Neural progenitor cell (in vitro differentiated cells): ENCODE data around the gene SHOC2. TPM values are rescaled to one million over a fixed set of nuclear protein-coding genes. Genes with fewer than 3 reads are reported as not detected.

Experiments
- DNase-seq: peaks from one replicate; pipeline ENCODE4 v3.0.0-alpha.2; 2016; ENCODE audit warnings: low spot score
- H2AFZ ChIP-seq: fragments of 200-600 bp; sonication (generic); replicated peaks from 2 replicates; pipeline ENCODE4 v1.6.1; 2016; ENCODE audit warnings: antibody characterized with exemption
- H3F3A ChIP-seq: fragments of 200-600 bp; sonication (generic); 2 replicates; pipeline ENCODE4 v1.6.1; 2016; ENCODE audit warnings: antibody characterized with exemption, low read depth
- H3K27ac ChIP-seq: fragments of 200-600 bp; sonication (generic); 2 replicates; pipeline ENCODE4 v1.5.1; 2016; ENCODE audit warnings: mild to moderate bottlenecking
- H3K27me3 ChIP-seq: fragments of 200-600 bp; sonication (generic); 2 replicates; pipeline ENCODE4 v1.6.1; 2016; ENCODE audit warnings: mild to moderate bottlenecking, moderate library complexity
- H3K36me3 ChIP-seq: fragments of 200-600 bp; sonication (generic); 2 replicates; pipeline ENCODE4 v1.5.1; 2016
- H3K4me1 ChIP-seq: fragments of 200-600 bp; sonication (generic); 2 replicates; pipeline ENCODE4 v1.6.1; 2016; ENCODE audit warnings: mixed run types
- H3K4me2 ChIP-seq: fragments of 200-600 bp; sonication (generic); 2 replicates; pipeline ENCODE4 v1.6.1; 2016
- H3K4me3 ChIP-seq: fragments of 200-600 bp; sonication (generic); 2 replicates; pipeline ENCODE4 v1.5.1; 2016
- H3K79me2 ChIP-seq: fragments of 200-600 bp; sonication (generic); 2 replicates; pipeline ENCODE4 v1.6.1; 2016; ENCODE audit warnings: low read depth
- H3K9ac ChIP-seq: fragments of 200-600 bp; sonication (generic); 2 replicates; pipeline ENCODE4 v1.6.1; 2016
- H3K9me3 ChIP-seq: fragments of 200-600 bp; sonication (generic); 2 replicates; pipeline ENCODE4 v1.5.1; 2016; ENCODE audit warnings: low read depth
- H4K20me1 ChIP-seq: fragments of 200-600 bp; sonication (generic); 2 replicates; pipeline ENCODE4 v1.6.1; 2016; ENCODE audit warnings: low read depth
- H3K27ac Mint-ChIP-seq: 3 replicates; pipeline ENCODE4 v1.8.0; 2021; ENCODE audit warnings: mixed read lengths
- H3K27me3 Mint-ChIP-seq: 2 replicates; pipeline ENCODE4 v1.8.0; 2022; ENCODE audit warnings: low read depth, mild to moderate bottlenecking, inconsistent platforms, moderate library complexity, mixed read lengths; ENCODE audit not compliant: insufficient read depth
- H3K36me3 Mint-ChIP-seq: 3 replicates; pipeline ENCODE4 v1.8.0; 2021; ENCODE audit warnings: mixed read lengths
- H3K4me1 Mint-ChIP-seq: 3 replicates; pipeline ENCODE4 v1.8.0; 2021; ENCODE audit warnings: mixed read lengths
- H3K4me3 Mint-ChIP-seq: 3 replicates; pipeline ENCODE4 v1.8.0; 2021; ENCODE audit warnings: mild to moderate bottlenecking, moderate library complexity, mixed read lengths
- H3K9me3 Mint-ChIP-seq: 3 replicates; pipeline ENCODE4 v1.8.0; 2020; ENCODE audit warnings: mixed read lengths
- EZH2 ChIP-seq: fragments of 200-600 bp; sonication (generic); IDR thresholded peaks from 2 replicates; pipeline ENCODE4 v1.6.1; 2017; ENCODE audit warnings: antibody characterized with exemption, mild to moderate bottlenecking, moderate library complexity
- EZH2phosphoT487 ChIP-seq: fragments of 200-600 bp; sonication (generic); IDR thresholded peaks from 2 replicates; pipeline ENCODE4 v1.6.1; 2017; ENCODE audit warnings: antibody characterized with exemption
- total RNA-seq: library from RNA; depleted of rRNA; stranded (reverse); fragments of >200 nt; gene quantifications from 2 replicates; pipeline ENCODE4 v1.2.3, GENCODE V29; 2015; ENCODE audit warnings: low replicate concordance
- TF ChIP-seq, protein P1 (sequence below): fragments of 200-600 bp; sonication (generic); IDR thresholded peaks from 2 replicates; pipeline ENCODE4 v1.5.1; 2017; ENCODE audit warnings: antibody characterized with exemption, mild to moderate bottlenecking

Gene SHOC2
- total RNA-seq, 1 donor from 2014 or later, result 54.9 TPM

DNA sequence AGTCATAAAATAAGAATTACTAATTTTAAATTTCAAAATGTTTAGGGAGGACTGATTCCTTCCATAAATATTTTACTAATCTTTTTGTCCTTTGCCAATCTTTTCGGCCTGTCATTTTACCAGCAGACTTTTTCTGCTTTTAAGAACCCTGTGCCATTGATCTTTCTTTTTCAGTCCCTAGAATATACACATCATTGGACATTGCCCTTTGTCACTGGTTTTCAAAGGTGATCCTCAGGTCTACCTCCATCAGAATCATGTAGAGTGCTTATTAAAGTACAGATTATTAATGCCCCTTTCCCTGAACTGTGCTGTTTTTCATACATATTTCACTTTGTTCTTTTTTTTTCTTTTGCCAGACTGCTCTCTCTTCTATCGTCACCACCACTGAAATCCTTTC is 43.8 kb downstream of the SHOC2 start:
- TF ChIP-seq EZH2phosphoT487, result no peak
- TF ChIP-seq EZH2, result no peak
- TF ChIP-seq, protein P1, sequence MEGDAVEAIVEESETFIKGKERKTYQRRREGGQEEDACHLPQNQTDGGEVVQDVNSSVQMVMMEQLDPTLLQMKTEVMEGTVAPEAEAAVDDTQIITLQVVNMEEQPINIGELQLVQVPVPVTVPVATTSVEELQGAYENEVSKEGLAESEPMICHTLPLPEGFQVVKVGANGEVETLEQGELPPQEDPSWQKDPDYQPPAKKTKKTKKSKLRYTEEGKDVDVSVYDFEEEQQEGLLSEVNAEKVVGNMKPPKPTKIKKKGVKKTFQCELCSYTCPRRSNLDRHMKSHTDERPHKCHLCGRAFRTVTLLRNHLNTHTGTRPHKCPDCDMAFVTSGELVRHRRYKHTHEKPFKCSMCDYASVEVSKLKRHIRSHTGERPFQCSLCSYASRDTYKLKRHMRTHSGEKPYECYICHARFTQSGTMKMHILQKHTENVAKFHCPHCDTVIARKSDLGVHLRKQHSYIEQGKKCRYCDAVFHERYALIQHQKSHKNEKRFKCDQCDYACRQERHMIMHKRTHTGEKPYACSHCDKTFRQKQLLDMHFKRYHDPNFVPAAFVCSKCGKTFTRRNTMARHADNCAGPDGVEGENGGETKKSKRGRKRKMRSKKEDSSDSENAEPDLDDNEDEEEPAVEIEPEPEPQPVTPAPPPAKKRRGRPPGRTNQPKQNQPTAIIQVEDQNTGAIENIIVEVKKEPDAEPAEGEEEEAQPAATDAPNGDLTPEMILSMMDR, result no peak
- peaks cover 60% of the 10 kb centered on the region for H4K20me1 ChIP-seq
- DNase-seq, result no peak
- no peaks in the 10 kb centered on the region for H3K36me3 ChIP-seq
- no peaks in the 10 kb centered on the region for H3K27me3 ChIP-seq
- no peak overlapping the region for H3K9ac ChIP-seq
- peaks cover 4% of the 10 kb centered on the region for H3K4me1 ChIP-seq
- no peak overlapping the region for H3K4me2 ChIP-seq
- H3K4me3 ChIP-seq, result no peak overlapping the region
- no peaks in the 10 kb centered on the region for H3K4me1 Mint-ChIP-seq
- no peaks in the 10 kb centered on the region for H3K27me3 Mint-ChIP-seq
- no peak overlapping the region for H2AFZ ChIP-seq
- no peak overlapping the region for H3K27ac Mint-ChIP-seq
- peaks cover 100% of the 10 kb centered on the region for H3K79me2 ChIP-seq
- H3K9me3 Mint-ChIP-seq, result no peaks in the 10 kb centered on the region
- no peak overlapping the region for H3K4me3 Mint-ChIP-seq
- H3F3A ChIP-seq, result peaks cover 8% of the 10 kb centered on the region
- H3K27ac ChIP-seq, result no peak overlapping the region
- no peaks in the 10 kb centered on the region for H3K36me3 Mint-ChIP-seq
- H3K9me3 ChIP-seq, result no peaks in the 10 kb centered on the region

- Histone ChIP-seq H3K27ac (no peak overlapping the region), H3K36me3 (no peaks in the 10 kb centered on the region)
These were observed 45.3 kb downstream of the SHOC2 start for GRCh38 chr10:110964681-110965080.

DNA sequence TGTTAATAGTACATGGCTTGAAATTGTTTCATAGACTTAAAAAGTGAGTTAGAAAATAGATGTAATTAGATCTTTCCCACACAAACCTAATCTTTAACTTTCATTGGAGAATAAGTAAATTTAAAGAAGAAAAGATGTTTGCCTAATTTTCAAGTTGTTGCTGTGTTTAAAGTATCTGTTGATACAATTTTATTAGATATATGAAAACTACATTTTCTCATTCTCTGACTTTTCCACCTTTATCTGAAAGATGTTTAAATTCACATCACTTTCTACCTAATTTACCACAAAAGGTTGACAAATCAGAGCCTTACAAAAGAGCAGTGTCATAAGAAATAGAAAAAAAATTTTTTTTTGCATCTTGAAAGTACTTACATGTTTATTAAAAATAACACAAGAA is 45.8 kb downstream of the SHOC2 start:
- Histone ChIP-seq H3K4me1 (peaks cover 13% of the 10 kb centered on the region), H3K27ac (no peak overlapping the region), H3K9me3 (no peaks in the 10 kb centered on the region), H3K4me2 (no peak overlapping the region), H3K9ac (no peak overlapping the region), H3K4me3 (no peak overlapping the region), H4K20me1 (peaks cover 58% of the 10 kb centered on the region), H3K36me3 (no peaks in the 10 kb centered on the region), H3K27me3 (no peaks in the 10 kb centered on the region), H3F3A (peaks cover 8% of the 10 kb centered on the region), H2AFZ (no peak overlapping the region), H3K79me2 (peaks cover 100% of the 10 kb centered on the region)
- Mint-ChIP-seq H3K27me3 (no peaks in the 10 kb centered on the region), H3K27ac (no peak overlapping the region), H3K36me3 (peaks cover 4% of the 10 kb centered on the region), H3K4me1 (no peaks in the 10 kb centered on the region), H3K4me3 (no peak overlapping the region), H3K9me3 (peaks cover 3% of the 10 kb centered on the region)
- TF ChIP-seq EZH2 (no peak), EZH2phosphoT487 (no peak)
- TF ChIP-seq, protein P1, result no peak
- no peak for DNase-seq

More at GRCh38 chr10:110964681-110965080, 45.3 kb downstream of the SHOC2 start:
- Mint-ChIP-seq H3K9me3 (no peaks in the 10 kb centered on the region), H3K36me3 (no peaks in the 10 kb centered on the region), H3K27me3 (no peaks in the 10 kb centered on the region), H3K4me3 (no peak overlapping the region), H3K4me1 (no peaks in the 10 kb centered on the region), H3K27ac (no peak overlapping the region)
- H3K27me3 ChIP-seq, result no peaks in the 10 kb centered on the region
- peaks cover 100% of the 10 kb centered on the region for H3K79me2 ChIP-seq
- no peak overlapping the region for H3K4me2 ChIP-seq
- H2AFZ ChIP-seq, result no peak overlapping the region
- H4K20me1 ChIP-seq, result peaks cover 61% of the 10 kb centered on the region
- H3K9me3 ChIP-seq, result no peaks in the 10 kb centered on the region
- DNase-seq, result no peak
- H3K4me3 ChIP-seq, result no peak overlapping the region
- no peak overlapping the region for H3K9ac ChIP-seq
- H3F3A ChIP-seq, result peaks cover 8% of the 10 kb centered on the region
- no peak for TF ChIP-seq EZH2phosphoT487
- no peak for TF ChIP-seq EZH2
- TF ChIP-seq, protein P1, result no peak
- H3K4me1 ChIP-seq, result peaks cover 13% of the 10 kb centered on the region
